ENCODE results near the gene GFPT1. TPM values are rescaled to one million over a fixed set of nuclear protein-coding genes. Genes with fewer than 3 reads are reported as not detected.
A peak's percentile ranks its signal among the peaks of the same experiment; 100 is the strongest.
"Not testable (repeated sequence)": the region's sequence is repeated elsewhere in the genome, so short reads cannot be mapped to it uniquely, and the experiment has no call there.

Gene GFPT1
- 10 to 100 TPM; 16.6 to 17.2 TPM for total RNA-seq

GRCh38 chr2:69386789-69387734 lies at the start of gene GFPT1:
Gene GFPT1 (minus strand): TSS chr2:69387227. CDS start chr2:69387071, 156 bp downstream.
- Mint-ChIP-seq H3K4me3 (peak within 1 kb of the TSS; percentile 84), H3K27ac (peak within 1 kb of the TSS; percentile 89), H3K4me1 (peaks cover 38% of the 10 kb centered on the region), H3K36me3 (ENCODE audit: low read depth) (peaks cover 9% of the 10 kb centered on the region), H3K27me3 (no peaks in the 10 kb centered on the region), H3K9me3 (no peaks in the 10 kb centered on the region)
- peak; percentile 92 for DNase-seq
- CTCF ChIA-PET, result interaction anchor here (1.6 kb wide), 1 partner anchor 81 kb away, joined by 3 read pairs; no protein-coding TSS in a partner anchor
- POLR2A ChIA-PET, result no interaction called here

GRCh38 chr2:69436596-69436937 lies 49.5 kb upstream of the GFPT1 start:
- peak overlapping the region; percentile 100 for H3K27ac Mint-ChIP-seq
- peaks cover 13% of the 10 kb centered on the region for H3K9me3 Mint-ChIP-seq
- no peaks in the 10 kb centered on the region for H3K27me3 Mint-ChIP-seq
- peaks cover 35% of the 10 kb centered on the region for H3K4me1 Mint-ChIP-seq
- peak; percentile 11 for DNase-seq
- peaks cover 17% of the 10 kb centered on the region for H3K36me3 Mint-ChIP-seq (ENCODE audit: low read depth)
- peak overlapping the region; percentile 95 for H3K4me3 Mint-ChIP-seq
- POLR2A ChIA-PET, result no interaction called here
- CTCF ChIA-PET, result interaction anchor here (1.0 to 1.9 kb wide), 10 partner anchors 11 to 181 kb away, joined by 3 to 7 read pairs (median 4); no protein-coding TSS in a partner anchor

DNA sequence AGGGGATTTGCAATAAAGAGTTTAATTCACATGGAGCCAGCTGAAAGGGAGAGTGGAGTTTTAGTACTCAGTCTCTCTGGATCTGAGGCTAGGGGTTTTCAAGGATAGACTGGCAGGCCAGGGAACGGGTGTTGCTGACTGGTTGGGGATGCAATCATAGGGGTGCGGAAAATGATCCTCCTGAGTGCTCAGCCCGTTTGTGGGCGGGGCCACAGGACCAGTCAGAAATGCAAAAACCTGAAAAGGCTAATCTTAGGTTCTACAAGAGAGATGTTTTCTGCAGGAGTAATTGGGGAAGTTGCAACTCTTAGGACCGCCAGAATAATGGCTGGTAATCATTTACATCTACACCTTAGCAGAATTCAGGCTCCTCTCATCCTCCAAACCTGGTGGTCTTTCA lies 47.7 kb upstream of the GFPT1 start:
- CTCF ChIA-PET, result no interaction called here
- H3K27ac Mint-ChIP-seq, result no peak overlapping the region
- POLR2A ChIA-PET, result no interaction called here
- peaks cover 9% of the 10 kb centered on the region for H3K9me3 Mint-ChIP-seq
- no peak for DNase-seq
- H3K4me3 Mint-ChIP-seq, result peak overlapping the region; percentile 12
- H3K4me1 Mint-ChIP-seq, result peaks cover 35% of the 10 kb centered on the region
- no peaks in the 10 kb centered on the region for H3K27me3 Mint-ChIP-seq
- H3K36me3 Mint-ChIP-seq (ENCODE audit: low read depth), result peaks cover 10% of the 10 kb centered on the region

- Mint-ChIP-seq H3K9me3 (no peaks in the 10 kb centered on the region), H3K27ac (no peak overlapping the region), H3K27me3 (no peaks in the 10 kb centered on the region), H3K36me3 (ENCODE audit: low read depth) (no peaks in the 10 kb centered on the region), H3K4me1 (peaks cover 1% of the 10 kb centered on the region), H3K4me3 (no peak overlapping the region)
- DNase-seq, result no peak
- POLR2A ChIA-PET, result no interaction called here
- CTCF ChIA-PET, result interaction anchor here (0.7 to 1.1 kb wide), 2 partner anchors 8 to 9 kb away, joined by 3 read pairs; no protein-coding TSS in a partner anchor
These were observed 42.6 kb upstream of the GFPT1 start for GRCh38 chr2:69429491-69430183.

DNA sequence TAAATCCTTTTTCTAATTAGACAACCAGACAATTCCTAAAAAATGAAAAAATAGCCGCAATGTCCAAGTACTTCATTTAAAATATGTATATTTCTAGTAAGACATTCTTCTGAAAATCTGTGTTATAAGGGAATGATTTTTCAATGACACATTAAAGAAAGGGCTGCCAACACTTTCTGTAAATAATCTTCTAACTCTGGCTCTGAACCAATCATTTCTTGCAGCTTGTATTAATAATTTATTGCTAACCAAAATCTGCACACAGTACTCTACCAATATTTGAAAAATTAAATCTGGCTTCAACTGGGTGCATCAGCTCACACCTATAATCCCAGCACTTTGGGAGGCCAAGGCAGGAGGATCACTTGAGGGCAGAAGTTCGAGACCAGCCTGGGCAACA lies 42.0 kb upstream of the GFPT1 start:
- no peak for DNase-seq
- Mint-ChIP-seq H3K4me1 (no peaks in the 10 kb centered on the region), H3K9me3 (no peaks in the 10 kb centered on the region), H3K27ac (no peak overlapping the region), H3K27me3 (no peaks in the 10 kb centered on the region), H3K36me3 (ENCODE audit: low read depth) (no peaks in the 10 kb centered on the region), H3K4me3 (no peak overlapping the region)
- ChIA-PET CTCF (interaction anchor here (0.7 to 1.1 kb wide), 2 partner anchors 8 to 9 kb away, joined by 3 read pairs; no protein-coding TSS in a partner anchor), POLR2A (no interaction called here)

DNA sequence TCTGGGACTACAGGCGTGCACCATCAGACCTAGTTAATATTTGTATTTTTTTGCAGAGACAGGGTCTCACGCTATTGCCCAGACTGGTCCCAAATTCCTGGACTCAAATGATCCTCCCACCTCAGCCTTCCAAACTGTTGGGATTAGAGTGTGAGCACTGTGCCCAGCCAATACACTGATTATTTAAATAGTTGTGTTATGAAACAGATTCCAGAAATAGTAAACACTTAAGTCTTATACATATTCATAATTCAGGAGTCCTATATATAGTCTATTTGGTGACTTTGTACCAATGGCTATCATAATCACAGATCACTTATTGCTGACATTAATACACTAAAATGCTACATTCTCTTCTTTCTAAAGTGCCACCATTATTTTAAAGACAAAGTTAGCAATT lies 37.4 kb upstream of the GFPT1 start:
- Mint-ChIP-seq H3K4me1 (no peaks in the 10 kb centered on the region), H3K9me3 (no peaks in the 10 kb centered on the region)
- POLR2A ChIA-PET, result no interaction called here

GRCh38 chr2:69422198-69422597 lies 35.2 kb upstream of the GFPT1 start:
- Mint-ChIP-seq H3K4me3 (no peak overlapping the region), H3K27me3 (no peaks in the 10 kb centered on the region), H3K9me3 (no peaks in the 10 kb centered on the region), H3K36me3 (ENCODE audit: low read depth) (peaks cover 3% of the 10 kb centered on the region), H3K27ac (no peak overlapping the region), H3K4me1 (no peaks in the 10 kb centered on the region)
- POLR2A ChIA-PET, result no interaction called here
- CTCF ChIA-PET, result no interaction called here
- DNase-seq, result no peak

More for the DNA sequence above, 37.4 kb upstream of the GFPT1 start:
- Mint-ChIP-seq H3K4me3 (no peak overlapping the region), H3K27ac (no peak overlapping the region), H3K36me3 (ENCODE audit: low read depth) (no peaks in the 10 kb centered on the region), H3K27me3 (no peaks in the 10 kb centered on the region)
- CTCF ChIA-PET, result no interaction called here
- DNase-seq, result no peak

DNA sequence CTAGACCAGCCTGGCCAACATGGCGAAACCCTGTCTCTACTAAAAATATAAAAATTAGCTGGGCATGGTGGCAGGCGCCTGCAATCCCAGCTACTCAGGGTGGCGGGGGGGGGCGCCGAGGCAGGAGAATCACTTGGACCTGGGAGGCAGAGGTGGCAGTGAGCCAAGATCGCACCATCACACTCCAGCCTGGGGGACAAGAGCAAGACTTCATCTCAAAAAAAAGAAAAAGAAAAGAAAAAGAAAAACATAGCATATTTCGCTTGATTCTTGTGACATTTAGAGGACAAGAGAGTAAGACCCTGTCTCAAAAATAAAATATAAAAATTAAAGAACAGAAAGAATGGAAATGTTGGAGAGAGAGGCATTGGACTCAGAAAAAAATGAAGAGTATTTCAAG lies 32.1 kb upstream of the GFPT1 start:
- CTCF ChIA-PET; POLR2A ChIA-PET; H3K27ac Mint-ChIP-seq; H3K9me3 Mint-ChIP-seq; DNase-seq; H3K36me3 Mint-ChIP-seq (ENCODE audit: low read depth); H3K4me1 Mint-ChIP-seq; H3K27me3 Mint-ChIP-seq; H3K4me3 Mint-ChIP-seq: not testable (repeated sequence)

- H3K27ac Mint-ChIP-seq, result no peak overlapping the region
- no peaks in the 10 kb centered on the region for H3K27me3 Mint-ChIP-seq
- DNase-seq, result no peak
- no peaks in the 10 kb centered on the region for H3K9me3 Mint-ChIP-seq
- CTCF ChIA-PET, result no interaction called here
- H3K36me3 Mint-ChIP-seq (ENCODE audit: low read depth), result peaks cover 6% of the 10 kb centered on the region
- peaks cover 2% of the 10 kb centered on the region for H3K4me1 Mint-ChIP-seq
- no peak overlapping the region for H3K4me3 Mint-ChIP-seq
- POLR2A ChIA-PET, result no interaction called here
These were observed 29.1 kb upstream of the GFPT1 start for GRCh38 chr2:69416147-69416546.

GRCh38 chr2:69411120-69411519 lies 24.1 kb upstream of the GFPT1 start:
- ChIA-PET CTCF (no interaction called here), POLR2A (interaction anchor here (0.5 kb wide), 1 partner anchor 44 kb away, joined by 5 read pairs; no protein-coding TSS in a partner anchor)
- Mint-ChIP-seq H3K4me3 (no peak overlapping the region), H3K4me1 (peaks cover 3% of the 10 kb centered on the region), H3K9me3 (no peaks in the 10 kb centered on the region), H3K27ac (no peak overlapping the region), H3K27me3 (no peaks in the 10 kb centered on the region), H3K36me3 (ENCODE audit: low read depth) (peaks cover 6% of the 10 kb centered on the region)
- DNase-seq, result no peak

GRCh38 chr2:69405306-69405705 lies 18.3 kb upstream of the GFPT1 start:
- Mint-ChIP-seq H3K27ac (no peak overlapping the region), H3K36me3 (ENCODE audit: low read depth) (peaks cover 25% of the 10 kb centered on the region), H3K4me1 (no peaks in the 10 kb centered on the region), H3K27me3 (no peaks in the 10 kb centered on the region), H3K4me3 (no peak overlapping the region), H3K9me3 (peaks cover 7% of the 10 kb centered on the region)
- ChIA-PET POLR2A (no interaction called here), CTCF (no interaction called here)
- no peak for DNase-seq

GRCh38 chr2:69400121-69400520 lies 13.1 kb upstream of the GFPT1 start:
- H3K4me1 Mint-ChIP-seq, result no peaks in the 10 kb centered on the region
- peaks cover 26% of the 10 kb centered on the region for H3K36me3 Mint-ChIP-seq (ENCODE audit: low read depth)
- H3K4me3 Mint-ChIP-seq, result no peak overlapping the region
- ChIA-PET CTCF (interaction anchor here (1.3 kb wide), 1 partner anchor 37 kb away, joined by 5 read pairs; the partner anchor contains the start of gene NFU1), POLR2A (no interaction called here)
- no peaks in the 10 kb centered on the region for H3K27me3 Mint-ChIP-seq
- DNase-seq, result no peak
- no peak overlapping the region for H3K27ac Mint-ChIP-seq
- H3K9me3 Mint-ChIP-seq, result peaks cover 7% of the 10 kb centered on the region

DNA sequence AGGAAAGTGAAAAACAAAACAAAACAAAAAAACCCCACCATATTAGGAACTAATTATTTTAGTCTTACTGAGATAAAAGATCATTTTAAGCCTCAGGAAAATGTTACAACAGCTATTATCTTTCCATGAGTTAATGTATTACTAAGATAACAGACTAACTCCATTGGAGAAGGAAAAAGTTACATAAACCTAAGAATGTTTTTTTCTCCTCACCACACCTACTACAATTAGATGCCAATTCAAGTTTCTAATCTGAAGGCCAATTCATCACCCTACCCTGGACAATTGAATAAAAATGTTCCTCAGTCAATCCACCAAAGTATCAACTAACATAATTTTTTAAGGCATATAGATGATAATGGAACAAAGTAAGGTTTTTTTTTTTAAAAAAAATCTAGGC lies 10.2 kb upstream of the GFPT1 start:
- ChIA-PET CTCF (no interaction called here), POLR2A (no interaction called here)
- DNase-seq, result no peak
- H3K4me3 Mint-ChIP-seq, result no peak overlapping the region
- H3K27ac Mint-ChIP-seq, result no peak overlapping the region
- H3K36me3 Mint-ChIP-seq (ENCODE audit: low read depth), result peaks cover 21% of the 10 kb centered on the region
- H3K9me3 Mint-ChIP-seq, result no peaks in the 10 kb centered on the region
- no peaks in the 10 kb centered on the region for H3K4me1 Mint-ChIP-seq
- H3K27me3 Mint-ChIP-seq, result no peaks in the 10 kb centered on the region

All from activated CD4-positive, alpha-beta T cell treated with anti-CD3 and anti-CD28 coated beads, Interleukin-2, amount 10 ng/mL, durations not matched to agents 7 days and 5 days (primary cell).